GM12801 (cell line): ENCODE measurements around the gene DMPK.

Source experiments
- CTCF ChIP-seq: IDR thresholded peaks from one replicate; pipeline ENCODE4 v1.5.1; 2011; ENCODE audit warnings: control low read depth; ENCODE audit not compliant: insufficient read length; ENCODE audit errors: extremely low read depth

DMPK gene

DNA sequence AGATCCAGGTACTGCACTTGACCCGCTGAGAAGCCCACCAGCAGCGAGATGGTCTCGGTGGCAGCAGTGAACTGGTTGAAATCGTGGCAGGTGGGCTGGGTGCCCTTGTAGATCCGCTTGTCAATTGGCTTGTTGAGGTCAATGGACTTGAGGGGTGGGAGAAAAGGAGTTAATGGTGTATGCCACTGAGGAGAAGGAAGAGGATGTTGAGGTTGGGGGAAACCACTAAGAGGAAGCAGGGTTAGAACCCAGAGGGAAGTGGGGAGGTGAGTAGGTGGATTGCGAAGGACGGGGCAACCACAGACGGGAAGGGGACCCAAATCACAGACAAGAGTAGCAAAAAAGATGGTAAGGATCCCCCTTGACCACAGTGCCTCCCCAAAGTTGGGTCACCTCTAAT, 8.7 kb upstream of the DMPK start:
- TF ChIP-seq CTCF = no peak

GRCh38 chr19:45789035-45789786, 6.9 kb upstream of the DMPK start:
- no peak for TF ChIP-seq CTCF

- no peak for TF ChIP-seq CTCF
Observed at GRCh38 chr19:45786533-45786894, 4.2 kb upstream of the DMPK start.

DNA sequence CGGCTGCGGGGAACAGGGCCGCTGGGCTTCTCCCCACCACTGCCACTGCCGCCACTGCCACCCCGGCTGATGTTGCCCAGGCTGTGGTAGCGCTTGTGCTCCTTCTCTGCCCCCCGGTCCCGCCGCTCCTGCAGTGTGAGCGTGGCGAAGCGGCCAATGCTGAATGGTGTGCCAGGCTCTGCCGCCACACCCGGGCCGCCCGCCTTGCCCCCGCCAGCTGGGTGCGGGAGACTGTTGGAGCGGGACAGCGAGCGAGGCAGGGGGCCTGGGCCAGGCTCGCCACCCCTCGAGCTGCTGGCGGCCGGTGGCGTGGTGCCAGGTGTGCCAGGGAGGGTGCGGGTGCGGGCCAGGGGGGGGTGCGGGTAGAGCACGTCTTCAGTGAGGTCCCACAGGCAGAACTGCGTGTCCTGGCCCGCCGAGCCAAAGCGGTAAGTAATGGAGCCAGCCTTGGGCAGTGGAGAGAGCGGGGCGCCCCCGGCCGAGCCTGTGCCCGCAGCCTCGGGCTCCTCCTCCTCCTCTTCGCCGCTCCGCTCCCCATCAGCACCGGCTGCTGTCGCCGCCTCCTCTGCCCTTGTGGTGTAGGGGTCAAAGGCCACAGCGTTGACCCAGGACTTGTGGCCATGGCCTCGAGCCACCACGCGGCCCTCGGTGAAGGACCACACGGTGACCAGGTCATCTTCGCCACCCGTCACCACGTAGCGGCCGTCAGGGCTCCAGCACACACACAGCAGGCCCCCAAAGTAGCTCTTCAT, 3.7 kb upstream of the DMPK start:
- no peak for TF ChIP-seq CTCF

DNA sequence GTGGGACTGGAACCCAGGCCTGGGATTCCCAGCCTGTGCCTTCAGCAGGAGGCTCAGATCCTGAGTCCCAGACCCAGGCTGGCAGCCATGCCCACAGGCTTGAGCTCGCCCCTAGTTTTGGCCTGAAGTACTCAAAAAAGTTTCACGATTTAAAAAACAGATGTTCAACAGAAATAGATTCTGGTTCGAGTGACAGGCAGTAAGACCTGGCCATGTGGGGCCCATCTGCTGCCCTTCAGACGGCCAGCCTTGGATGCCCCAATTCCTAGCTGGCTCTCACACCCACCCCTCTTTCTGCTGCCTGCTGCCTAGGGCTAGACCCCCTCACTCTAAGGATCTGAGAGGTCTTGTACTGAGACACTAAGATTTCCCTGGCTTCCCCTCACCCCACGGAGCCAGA, 2.8 kb upstream of the DMPK start:
- no peak for TF ChIP-seq CTCF

GRCh38 chr19:45784096-45784495, 1.8 kb upstream of the DMPK start:
- TF ChIP-seq CTCF = no peak

GRCh38 chr19:45782820-45783785, 813 bp upstream of the DMPK start:
- TF ChIP-seq CTCF = no peak
